Thyroid gland (tissue), 4 donors: ENCODE data around the gene GPBP1. TPM values are rescaled to one million over a fixed set of nuclear protein-coding genes. Genes with fewer than 3 reads are reported as not detected.
"Not testable (repeated sequence)": the region's sequence is repeated elsewhere in the genome, so short reads cannot be mapped to it uniquely, and the experiment has no call there.

Experiments
- DNase-seq, 2 donors: peaks; one replicate each; pipeline ENCODE4 v3.0.0-alpha.2; 2019
- H3K27ac ChIP-seq, 3 donors: fragments of 200-600 bp; sonication (generic); 1 replicate in 2 of 3; 2 replicates in 1 of 3; pipeline ENCODE4 v1.5.1; 2016 to 2019; ENCODE audit warnings: mild to moderate bottlenecking in 1 of 3, moderate library complexity in 1 of 3
- H3K27me3 ChIP-seq: fragments of 200-600 bp; sonication (generic); one replicate; pipeline ENCODE4 v1.5.1; 2019
- H3K36me3 ChIP-seq, 2 donors: fragments of 200-600 bp; sonication (generic); one replicate each; pipeline ENCODE4 v1.5.1; 2016 to 2019
- H3K4me1 ChIP-seq, 2 donors: fragments of 200-600 bp; sonication (generic); one replicate each; pipeline ENCODE4 v1.5.1; 2017 to 2019
- H3K4me3 ChIP-seq, 3 donors: fragments of 200-600 bp; sonication (generic); replicated peaks in 1 of 3; 1 replicate in 2 of 3; 2 replicates in 1 of 3; pipeline ENCODE4 v1.5.1; 2016; ENCODE audit warnings: mild to moderate bottlenecking in 1 of 3
- H3K9me3 ChIP-seq: fragments of 200-600 bp; sonication (generic); one replicate; pipeline ENCODE4 v1.5.1; 2017
- POLR2A ChIP-seq, 2 donors: fragments of 450-650 bp; IDR thresholded peaks; one replicate each; pipeline ENCODE4 v1.6.1; 2017; ENCODE audit warnings: antibody characterized with exemption in 2 of 2, mild to moderate bottlenecking in 2 of 2, moderate library complexity in 1 of 2
- WGBS, 2 donors: methylation state at CpG; one replicate each; pipeline ENCODE4 v1.1.5; 2017; 5-methylcytosine and 5-hydroxymethylcytosine counted together
- intact Hi-C: fragments of 100-400 bp; cut with DNase I; formaldehyde crosslinking; loops from one replicate; pipeline ENCODE4 v1.15.1; 2023
- total RNA-seq, 4 donors: library from RNA; depleted of rRNA; stranded (reverse); fragments of >200 nt; gene quantifications; one replicate each; pipeline ENCODE4 v1.2.3, GENCODE V29; 2016
- TF ChIP-seq, protein P1 (sequence below), 6 experiments: fragments of 200-600 bp in 3 of 6; fragments of 450-650 bp in 3 of 6; sonication (generic) in 3 of 6; IDR thresholded peaks; one replicate each; pipeline ENCODE4 v1.5.1; 2016 to 2019; ENCODE audit warnings: antibody characterized with exemption in 6 of 6, mild to moderate bottlenecking in 2 of 6, inconsistent platforms in 1 of 6, moderate library complexity in 1 of 6

Gene GPBP1
- total RNA-seq, 4 donors from 2014 or later: 89.4 to 109 (median 99.4) TPM

DNA sequence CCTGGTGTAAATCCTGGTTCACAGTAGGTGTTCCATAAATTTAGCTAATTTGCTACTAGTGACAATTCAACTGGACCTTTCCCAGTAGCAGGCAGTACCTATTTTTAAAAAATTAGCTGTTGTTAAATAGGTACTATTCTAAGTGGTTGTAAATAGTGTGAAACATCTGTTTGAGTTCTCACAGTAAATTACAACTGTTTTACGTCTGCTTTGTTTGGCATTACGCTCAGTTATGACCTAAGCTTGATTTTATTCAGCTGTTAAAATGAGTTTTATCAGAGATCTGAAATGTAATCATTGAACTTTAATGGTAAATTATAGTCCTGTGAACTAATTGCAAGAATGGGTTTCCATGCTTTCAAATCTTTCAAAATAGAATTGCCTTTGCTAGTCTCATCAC is 93.9 kb downstream of the GPBP1 start:
- Histone ChIP-seq H3K4me3 (no peak overlapping the region), H3K36me3 (peaks cover 0 to 8% of the 10 kb centered on the region in 2 donors), H3K27ac (no peak overlapping the region), H3K4me1 (no peaks in the 10 kb centered on the region), H3K9me3 (no peaks in the 10 kb centered on the region), H3K27me3 (no peaks in the 10 kb centered on the region)
- 67 to 85% methylated on average over 2 of the region's 2 CpGs for WGBS, 2 donors
- intact Hi-C loops: no loop called here
- TF ChIP-seq, protein P1, sequence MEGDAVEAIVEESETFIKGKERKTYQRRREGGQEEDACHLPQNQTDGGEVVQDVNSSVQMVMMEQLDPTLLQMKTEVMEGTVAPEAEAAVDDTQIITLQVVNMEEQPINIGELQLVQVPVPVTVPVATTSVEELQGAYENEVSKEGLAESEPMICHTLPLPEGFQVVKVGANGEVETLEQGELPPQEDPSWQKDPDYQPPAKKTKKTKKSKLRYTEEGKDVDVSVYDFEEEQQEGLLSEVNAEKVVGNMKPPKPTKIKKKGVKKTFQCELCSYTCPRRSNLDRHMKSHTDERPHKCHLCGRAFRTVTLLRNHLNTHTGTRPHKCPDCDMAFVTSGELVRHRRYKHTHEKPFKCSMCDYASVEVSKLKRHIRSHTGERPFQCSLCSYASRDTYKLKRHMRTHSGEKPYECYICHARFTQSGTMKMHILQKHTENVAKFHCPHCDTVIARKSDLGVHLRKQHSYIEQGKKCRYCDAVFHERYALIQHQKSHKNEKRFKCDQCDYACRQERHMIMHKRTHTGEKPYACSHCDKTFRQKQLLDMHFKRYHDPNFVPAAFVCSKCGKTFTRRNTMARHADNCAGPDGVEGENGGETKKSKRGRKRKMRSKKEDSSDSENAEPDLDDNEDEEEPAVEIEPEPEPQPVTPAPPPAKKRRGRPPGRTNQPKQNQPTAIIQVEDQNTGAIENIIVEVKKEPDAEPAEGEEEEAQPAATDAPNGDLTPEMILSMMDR (IDR thresholded peaks at IDR 0.05): no peak
- TF ChIP-seq POLR2A (IDR thresholded peaks at IDR 0.05): no peak
- no peak for DNase-seq

- no peaks in the 10 kb centered on the region for H3K36me3 ChIP-seq
- no peaks in the 10 kb centered on the region for H3K27me3 ChIP-seq
- intact Hi-C loops: no loop called here
- no peak overlapping the region for H3K4me3 ChIP-seq
- H3K4me1 ChIP-seq: no peaks in the 10 kb centered on the region
- no peak overlapping the region for H3K27ac ChIP-seq
- DNase-seq: no peak
- WGBS, 2 donors: 77 to 79% methylated on average over 5 of the region's 5 CpGs
- no peaks in the 10 kb centered on the region for H3K9me3 ChIP-seq
- TF ChIP-seq, protein P1 (IDR thresholded peaks at IDR 0.05): no peak
- TF ChIP-seq POLR2A (IDR thresholded peaks at IDR 0.05): no peak
Observed at GRCh38 chr5:57276353-57276752, 102.5 kb downstream of the GPBP1 start.

DNA sequence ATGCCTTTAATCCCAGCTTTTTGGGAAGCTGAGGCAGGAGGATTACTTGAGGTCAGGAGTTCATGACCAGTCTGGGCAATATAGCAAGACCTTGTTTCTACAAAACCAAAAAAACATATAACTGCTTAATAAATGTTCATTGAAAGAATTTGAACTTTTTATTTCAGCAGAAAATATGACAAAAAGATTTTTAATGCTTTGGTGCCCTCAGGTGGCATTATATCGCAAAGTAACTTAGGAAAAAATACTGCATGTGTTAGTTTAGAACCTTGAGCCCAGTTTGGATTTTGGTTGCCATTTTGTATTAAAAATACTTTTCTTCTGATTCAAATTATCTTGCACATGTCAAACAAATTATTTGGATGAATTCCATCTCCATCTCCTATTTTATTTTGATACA is 103.2 kb downstream of the GPBP1 start:
- intact Hi-C loops: no loop called here

GRCh38 chr5:57280853-57281252 is 107.0 kb downstream of the GPBP1 start:
- Histone ChIP-seq H3K9me3 (no peaks in the 10 kb centered on the region), H3K27me3 (no peaks in the 10 kb centered on the region), H3K4me1 (no peaks in the 10 kb centered on the region), H3K27ac (no peak overlapping the region), H3K36me3 (no peaks in the 10 kb centered on the region), H3K4me3 (no peak overlapping the region)
- WGBS, 2 donors: 55 to 68% methylated on average over 2 of the region's 2 CpGs
- no peak for DNase-seq
- intact Hi-C loops: no loop called here
- TF ChIP-seq POLR2A (IDR thresholded peaks at IDR 0.05): no peak
- TF ChIP-seq, protein P1 (IDR thresholded peaks at IDR 0.05): no peak

More for the DNA sequence above, 103.2 kb downstream of the GPBP1 start:
- WGBS, 2 donors: 90 to 91% methylated on average over 1 of the region's 1 CpG
- Histone ChIP-seq H3K27ac (no peak overlapping the region), H3K36me3 (no peaks in the 10 kb centered on the region), H3K27me3 (no peaks in the 10 kb centered on the region), H3K9me3 (no peaks in the 10 kb centered on the region), H3K4me3 (no peak overlapping the region), H3K4me1 (no peaks in the 10 kb centered on the region)
- TF ChIP-seq, protein P1 (IDR thresholded peaks at IDR 0.05): peak in 3 of 6 experiments; percentile 17 to 34 (median 22)
- TF ChIP-seq POLR2A (IDR thresholded peaks at IDR 0.05): no peak
- DNase-seq: no peak

- DNase-seq, H3K27me3 ChIP-seq, H3K4me1 ChIP-seq, H3K36me3 ChIP-seq, H3K27ac ChIP-seq, intact Hi-C loops, H3K4me3 ChIP-seq, H3K9me3 ChIP-seq: not testable (repeated sequence)
- WGBS, 2 donors: 96 to 99% methylated on average over 5 of the region's 5 CpGs
Observed at GRCh38 chr5:57285084-57285483, 111.2 kb downstream of the GPBP1 start.

- TF ChIP-seq, protein P1 (IDR thresholded peaks at IDR 0.05): no peak
- TF ChIP-seq POLR2A (IDR thresholded peaks at IDR 0.05): no peak
- WGBS, 2 donors: 94 to 99% methylated on average over 4 of the region's 4 CpGs
Observed at GRCh38 chr5:57291894-57292293, 118.0 kb downstream of the GPBP1 start.

More at GRCh38 chr5:57291894-57292293, 118.0 kb downstream of the GPBP1 start:
- H3K9me3 ChIP-seq: no peaks in the 10 kb centered on the region
- no peak overlapping the region for H3K27ac ChIP-seq
- intact Hi-C loops: no loop called here
- H3K36me3 ChIP-seq: no peaks in the 10 kb centered on the region
- no peak for DNase-seq
- no peaks in the 10 kb centered on the region for H3K27me3 ChIP-seq
- H3K4me1 ChIP-seq: no peaks in the 10 kb centered on the region
- no peak overlapping the region for H3K4me3 ChIP-seq
